GM18502 (cell line): ENCODE measurements around the gene PIEZO1.
A peak's percentile ranks its signal among the peaks of the same experiment; 100 is the strongest.

ENCODE experiments used
- ATAC-seq: cut with Tn5 transposase; IDR thresholded peaks from one replicate; pipeline ENCODE4 v1.9.1; 2021; ENCODE audit warnings: mild to moderate bottlenecking; ENCODE audit not compliant: unreplicated experiment, poor library complexity

PIEZO1 gene

GRCh38 chr16:88816736-88817535 is 31.9 kb upstream of the PIEZO1 start:
- ATAC-seq: no peak

DNA sequence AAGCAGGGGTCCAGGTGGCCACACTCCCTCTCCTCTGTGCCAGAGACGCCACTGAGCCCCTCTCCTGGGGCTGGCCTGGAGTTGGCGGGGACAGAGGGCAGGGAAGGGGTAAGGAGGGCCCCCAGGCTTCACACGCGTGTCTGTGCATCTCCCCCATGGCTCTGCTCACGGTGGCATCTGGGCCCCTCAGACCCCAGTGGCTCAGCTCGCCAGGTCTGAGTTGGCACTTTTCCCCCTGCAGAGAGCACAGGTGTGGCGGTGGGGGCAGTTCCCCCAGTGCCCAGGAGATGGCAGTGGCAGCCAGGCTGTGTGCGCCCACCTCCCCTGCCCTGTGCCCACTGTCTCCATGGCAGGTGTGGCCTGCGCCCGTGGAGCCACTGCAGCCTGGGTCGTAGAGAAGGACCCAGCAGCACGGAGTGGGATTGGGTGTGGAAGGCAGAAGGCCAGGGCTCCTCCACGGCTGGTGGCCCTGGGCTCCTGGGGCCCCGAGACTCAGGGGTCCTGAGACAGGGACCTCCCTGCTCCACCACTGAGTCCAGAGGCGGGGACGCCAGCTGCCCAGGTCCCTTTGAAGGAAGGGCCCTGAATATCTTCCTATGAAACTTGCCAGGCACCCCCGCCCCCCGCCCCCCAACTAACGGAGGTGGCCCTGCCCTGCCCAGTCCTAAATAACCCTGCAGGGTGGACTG is 31.0 kb upstream of the PIEZO1 start:
- ATAC-seq: no peak

- no peak for ATAC-seq
Observed at GRCh38 chr16:88815227-88815626, 30.2 kb upstream of the PIEZO1 start.

DNA sequence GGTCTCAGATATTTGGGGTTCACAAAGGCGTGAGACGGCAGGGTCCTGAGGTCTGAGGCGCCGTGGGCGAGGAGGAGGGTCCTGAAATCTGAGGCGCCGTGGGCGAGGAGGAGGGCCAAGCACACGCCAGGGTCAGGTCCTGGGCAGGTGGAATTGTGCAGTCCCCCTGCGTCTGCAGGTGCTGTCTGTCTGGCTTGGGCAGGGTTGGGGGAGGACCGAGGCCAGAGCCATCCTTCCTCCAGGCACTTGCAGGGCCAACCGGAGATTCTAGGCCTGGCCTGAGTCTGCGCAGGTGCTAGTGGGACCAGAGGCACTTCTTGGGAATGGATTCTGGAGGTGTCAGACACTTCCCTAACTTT is 29.1 kb upstream of the PIEZO1 start:
- no peak for ATAC-seq

DNA sequence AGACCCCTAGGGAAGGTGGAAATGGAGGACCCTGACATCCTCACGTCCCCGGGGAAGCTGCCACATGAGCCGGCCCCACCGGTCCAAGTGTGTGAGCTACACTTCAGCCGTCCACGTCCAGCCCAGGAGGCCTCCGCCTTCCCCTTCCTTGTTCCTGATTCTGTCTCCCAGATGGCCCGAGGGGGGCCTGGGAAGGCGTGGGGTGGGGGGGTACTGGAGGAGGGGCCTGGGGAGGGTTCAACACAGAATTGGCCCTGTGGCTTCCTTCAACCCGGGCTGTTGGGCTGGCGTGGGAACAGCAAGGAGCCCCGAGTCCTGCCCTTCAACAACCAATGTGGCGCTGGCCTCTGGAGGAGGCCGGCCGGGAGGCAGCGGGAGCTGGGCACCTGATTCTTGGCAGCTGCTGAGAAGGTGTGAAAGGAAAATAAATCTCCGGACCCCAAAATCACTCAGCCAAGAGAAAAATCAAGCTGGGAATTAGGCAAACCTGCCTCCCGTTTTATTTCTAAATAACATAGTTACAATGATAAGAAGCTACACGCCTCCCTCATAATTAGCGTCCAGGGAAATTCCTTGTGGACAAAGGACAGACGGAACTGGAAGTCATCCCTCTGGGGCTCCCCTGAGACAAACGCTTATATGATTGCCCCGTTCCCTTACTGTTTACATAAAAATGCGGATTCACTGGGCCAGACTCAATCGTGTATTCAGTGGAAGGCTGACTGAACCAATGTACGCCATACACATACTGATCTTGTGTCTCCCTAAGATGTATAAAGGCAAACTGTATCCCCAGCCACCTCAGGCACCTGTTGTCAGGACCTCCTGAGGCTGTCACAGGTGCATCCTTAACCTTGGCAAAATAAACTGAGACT is 28.5 kb upstream of the PIEZO1 start:
- no peak for ATAC-seq

GRCh38 chr16:88812513-88813268 is 27.7 kb upstream of the PIEZO1 start:
- ATAC-seq: no peak

DNA sequence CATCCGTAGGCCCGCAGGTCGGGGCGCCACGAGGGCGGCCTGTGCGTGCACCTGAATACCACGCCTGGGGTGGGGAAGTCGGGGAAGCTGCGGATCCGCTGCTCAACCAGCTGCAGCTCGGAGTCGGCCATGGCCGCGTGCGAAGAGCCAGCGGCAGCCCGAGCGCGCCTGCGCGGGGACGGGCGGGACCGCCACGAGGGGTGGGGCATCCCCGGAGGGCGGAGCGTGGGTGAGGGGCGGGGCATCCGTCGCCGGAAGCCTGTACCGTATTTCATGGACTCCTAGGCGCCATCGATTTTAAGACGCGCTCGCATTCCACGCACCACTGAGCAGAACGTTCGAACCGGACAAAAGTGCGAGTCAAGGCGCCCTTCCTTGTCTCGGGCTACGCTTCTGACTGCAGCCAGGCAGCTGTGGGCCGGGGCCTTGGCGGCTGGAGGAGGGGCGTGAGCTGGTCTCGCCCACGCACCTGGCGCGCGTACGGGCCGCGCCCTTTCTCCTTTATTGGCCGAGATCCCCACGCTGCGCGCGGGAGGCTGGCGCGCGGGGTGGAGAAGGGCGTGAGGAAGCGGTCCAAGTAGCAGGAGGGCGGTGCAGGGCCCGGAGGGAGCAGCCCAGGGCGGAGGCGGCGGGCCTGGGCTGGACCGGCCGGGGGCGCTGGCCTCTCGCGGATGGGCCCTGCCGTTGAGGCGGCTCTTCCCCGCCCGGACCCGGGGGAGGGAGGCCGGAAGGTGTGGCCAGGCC is 26.9 kb upstream of the PIEZO1 start, which contains the start of gene APRT:
TSS of gene APRT (minus strand) at position 160 of the 744 bp plus-strand sequence. CDS start at position 131, 29 bp downstream.
- ATAC-seq: peak; percentile 70

DNA sequence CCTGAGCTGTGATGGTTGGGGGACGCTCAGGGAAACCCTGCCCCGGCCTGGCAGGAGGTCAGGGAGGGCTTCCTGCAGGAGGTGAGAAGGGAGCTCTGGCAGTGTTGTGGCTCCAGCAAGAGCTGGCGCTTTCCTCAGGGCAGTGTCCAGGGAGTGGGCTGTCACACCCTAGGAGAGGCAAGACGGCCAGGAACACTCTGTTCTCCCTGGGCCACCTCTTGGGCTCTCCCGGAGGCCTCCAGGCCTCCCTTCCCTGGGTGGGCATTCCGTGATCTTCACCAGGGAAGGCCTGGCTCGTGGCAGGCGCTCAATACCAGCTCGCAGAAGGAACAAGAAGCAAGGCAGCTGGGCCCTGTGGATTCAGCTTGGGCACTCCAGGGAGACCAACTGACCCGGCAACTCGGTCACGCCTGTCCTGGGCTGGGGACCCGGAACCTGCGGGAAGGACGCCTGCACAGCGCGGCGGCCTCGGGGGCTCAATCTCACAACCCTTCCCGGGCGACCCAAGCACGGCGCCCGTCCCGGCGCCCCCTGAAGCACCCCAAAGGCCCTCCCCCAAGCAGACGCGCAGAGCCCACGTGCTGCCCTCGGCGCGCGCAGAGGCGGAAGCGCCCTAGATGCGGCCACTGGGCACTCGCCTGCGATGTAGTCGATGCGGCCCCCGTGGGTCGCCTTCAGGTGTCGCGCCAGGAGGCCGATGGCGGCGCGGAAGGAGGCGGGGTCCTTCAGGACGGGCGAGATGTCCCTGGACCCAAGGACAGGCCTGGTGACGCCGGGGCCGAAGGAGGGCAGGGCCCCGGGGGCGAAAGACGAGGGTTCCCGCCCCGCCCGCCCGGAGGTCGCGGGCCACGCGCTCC is 26.1 kb upstream of the PIEZO1 start:
- ATAC-seq: peak; percentile 49

- no peak for ATAC-seq
Observed at GRCh38 chr16:88810166-88810911, 25.3 kb upstream of the PIEZO1 start.

DNA sequence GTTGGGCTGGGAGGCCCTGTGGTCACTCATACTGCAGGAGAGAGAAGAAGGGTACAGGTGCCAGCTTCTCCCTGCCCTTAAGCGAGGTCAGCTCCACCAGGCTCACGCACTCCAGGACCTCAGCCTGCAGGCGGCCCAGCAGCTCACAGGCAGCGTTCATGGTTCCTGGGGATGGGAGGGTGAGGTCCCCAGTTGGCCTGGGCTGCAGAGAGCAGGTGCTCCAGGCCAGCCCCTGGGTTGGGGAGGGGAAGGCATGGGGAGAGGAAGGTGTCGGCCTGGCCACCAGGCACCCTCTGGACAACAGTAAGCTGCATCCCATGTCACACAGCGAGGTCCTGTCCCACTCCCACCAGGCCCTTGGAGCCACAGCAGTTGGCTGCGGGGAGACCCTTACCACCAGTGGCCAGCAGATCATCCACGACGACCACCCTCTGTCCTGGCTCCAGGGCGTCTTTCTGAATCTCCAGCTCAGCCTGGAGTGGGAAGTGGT is 24.7 kb upstream of the PIEZO1 start:
- ATAC-seq: no peak

DNA sequence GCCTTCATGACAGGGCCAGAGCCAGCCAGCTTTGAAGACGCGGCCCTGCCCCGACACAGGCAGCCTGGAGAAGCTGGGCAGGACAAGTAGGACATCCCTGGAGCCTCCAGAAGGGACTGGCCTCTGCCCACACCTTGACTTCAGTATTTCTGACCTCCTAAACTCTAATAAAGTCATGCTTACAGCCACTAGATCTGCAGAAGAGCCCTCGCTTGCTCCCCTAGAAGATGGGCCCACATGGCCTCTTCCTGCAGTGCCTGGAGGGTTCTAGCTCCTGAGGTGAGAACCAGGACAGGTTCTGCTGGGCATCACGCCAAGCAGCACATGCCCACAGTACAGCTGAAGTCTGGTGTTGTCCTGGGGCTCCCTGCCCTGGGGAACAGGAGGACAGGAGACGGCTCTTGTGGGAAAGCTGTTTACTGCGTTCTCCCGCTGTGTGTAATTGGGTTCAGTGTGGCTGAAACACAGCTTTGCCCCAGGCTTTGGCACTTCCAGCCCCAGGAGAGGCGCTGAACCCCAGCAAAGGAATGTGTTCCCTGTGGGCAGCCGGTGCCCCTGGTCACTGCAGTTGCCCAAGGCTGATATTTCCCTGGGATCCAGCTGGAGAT is 24.2 kb upstream of the PIEZO1 start:
- ATAC-seq: no peak

GRCh38 chr16:88807626-88808453 is 22.8 kb upstream of the PIEZO1 start:
- ATAC-seq: no peak

GRCh38 chr16:88807142-88807625 is 22.2 kb upstream of the PIEZO1 start:
- ATAC-seq: no peak

DNA sequence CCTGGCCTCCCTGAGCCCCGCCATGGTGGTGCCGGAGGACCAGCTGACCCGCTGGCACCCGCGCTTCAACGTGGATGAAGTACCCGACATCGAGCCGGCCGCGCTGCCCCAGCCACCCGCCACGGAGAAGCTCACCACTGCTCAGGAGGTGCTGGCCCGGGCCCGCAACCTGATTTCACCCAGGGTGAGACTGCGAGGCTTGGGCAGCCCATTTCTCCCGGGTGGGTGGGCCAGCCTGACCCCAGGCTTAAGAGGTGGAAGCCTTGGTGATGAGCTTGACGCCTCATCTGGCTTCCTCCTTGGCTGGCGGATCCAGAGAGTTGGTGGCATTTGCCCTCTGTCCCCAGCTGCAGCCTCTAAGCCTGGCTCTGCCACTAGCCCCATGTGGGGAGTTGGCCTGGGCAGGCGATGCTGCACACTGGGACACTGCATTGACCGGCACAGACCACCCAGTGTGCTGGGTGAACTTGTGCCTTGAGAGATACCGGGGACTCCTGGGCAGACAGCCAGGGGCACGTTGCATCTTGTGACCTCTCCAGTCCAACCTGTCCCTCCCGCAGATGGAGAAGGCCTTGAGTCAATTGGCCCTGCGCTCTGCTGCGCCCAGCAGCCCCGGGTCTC is 21.6 kb upstream of the PIEZO1 start:
- no peak for ATAC-seq

DNA sequence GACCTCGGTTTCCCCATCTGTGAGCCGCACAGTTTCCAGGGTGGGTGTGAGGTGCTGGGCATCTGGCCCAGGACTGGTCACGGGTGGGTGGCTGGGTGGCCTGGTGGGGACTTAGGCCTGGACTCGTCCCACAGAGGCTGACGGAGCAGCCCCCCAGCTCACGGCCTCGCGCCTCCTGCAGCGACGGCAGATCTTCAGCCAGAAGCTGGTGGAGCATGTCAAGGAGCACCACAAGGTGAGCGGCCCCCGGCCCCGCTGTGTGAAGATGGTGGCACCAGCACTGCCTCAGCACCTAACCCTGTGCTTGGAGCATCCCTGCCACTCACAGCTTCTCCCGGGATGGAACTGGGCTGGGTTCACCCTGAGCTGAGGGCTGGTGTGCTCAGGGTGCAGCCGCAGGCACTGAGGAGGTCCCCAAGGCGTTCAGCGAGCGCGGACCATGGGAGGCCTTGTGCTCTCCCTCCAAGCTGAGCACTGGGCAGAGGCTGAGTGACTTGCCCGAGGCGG is 20.9 kb upstream of the PIEZO1 start:
- no peak for ATAC-seq

- ATAC-seq: no peak
Observed at GRCh38 chr16:88805340-88805715, 20.3 kb upstream of the PIEZO1 start.
